GM19351 (cell line): ENCODE measurements around the gene PPP2CA.
"Not testable (repeated sequence)": the region's sequence is repeated elsewhere in the genome, so short reads cannot be mapped to it uniquely, and the experiment has no call there.

Source experiments
- ATAC-seq: cut with Tn5 transposase; IDR thresholded peaks from one replicate; pipeline ENCODE4 v1.9.1; 2021; ENCODE audit warnings: mild to moderate bottlenecking, moderate library complexity; ENCODE audit not compliant: unreplicated experiment

The PPP2CA gene

DNA sequence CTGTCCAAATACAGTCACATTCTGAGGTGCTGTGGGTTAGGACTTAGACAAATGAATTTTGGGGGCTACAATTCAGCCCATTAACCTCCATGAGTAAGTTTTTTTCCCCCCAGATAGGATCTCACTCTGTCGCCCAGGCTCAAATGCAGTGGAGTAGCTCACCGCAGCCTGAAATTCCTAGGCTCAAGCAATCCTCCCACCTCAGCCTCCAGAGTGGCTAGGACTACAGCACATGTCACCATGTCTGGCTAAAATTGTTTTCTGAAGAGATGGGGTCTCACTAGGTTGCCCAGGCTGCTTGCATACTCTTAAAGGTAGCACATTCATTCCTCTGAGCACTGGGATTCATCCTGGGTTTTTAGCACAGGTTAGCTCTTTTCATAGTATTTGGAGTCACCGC, 22.2 kb downstream of the PPP2CA start:
- ATAC-seq: no peak

- no peak for ATAC-seq
Measured at GRCh38 chr5:134195666-134196065, 30.2 kb downstream of the PPP2CA start.

GRCh38 chr5:134189031-134189430, 36.8 kb downstream of the PPP2CA start:
- ATAC-seq: no peak

DNA sequence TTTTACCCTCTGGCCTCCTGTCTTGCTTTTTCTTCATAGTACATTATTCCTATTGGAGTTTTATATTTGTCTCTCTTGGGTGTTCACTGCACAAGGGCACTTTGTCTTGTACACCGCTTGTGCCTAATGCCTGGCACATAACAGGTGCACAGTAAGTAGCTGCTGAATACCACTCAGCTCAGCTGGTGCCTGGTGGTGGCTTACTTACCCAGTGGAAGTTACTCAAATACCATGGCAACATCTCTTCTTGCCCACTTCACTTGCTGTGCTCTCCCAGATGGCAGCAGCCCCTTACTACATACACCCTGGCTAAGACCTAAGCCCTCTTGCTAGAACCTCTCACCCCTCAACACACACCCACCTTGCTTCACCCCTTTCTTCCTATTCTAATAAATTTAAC, 37.8 kb downstream of the PPP2CA start:
- ATAC-seq: no peak

- peak; percentile 89 for ATAC-seq
Measured at GRCh38 chr5:134184155-134185135, 41.4 kb downstream of the PPP2CA start.

DNA sequence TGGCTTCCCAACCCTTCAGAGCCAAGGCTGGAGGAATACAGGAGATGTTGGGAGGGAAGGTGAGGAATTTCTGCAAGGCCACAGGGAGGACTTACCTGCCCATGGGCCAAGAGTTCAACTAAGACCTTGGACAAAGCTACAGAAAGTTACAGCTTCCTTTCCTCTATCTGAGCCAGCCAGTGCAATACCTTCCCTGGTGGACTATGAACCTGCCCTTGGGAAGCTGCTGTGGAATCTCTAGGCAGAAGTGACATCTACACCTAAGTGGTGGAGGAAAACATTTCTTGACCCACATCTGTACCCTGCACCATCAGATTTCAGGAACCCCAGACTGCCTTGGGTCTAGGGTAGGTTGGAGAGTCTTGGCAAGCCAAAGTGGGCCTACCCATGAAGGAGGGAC, 42.4 kb downstream of the PPP2CA start:
- ATAC-seq: no peak

DNA sequence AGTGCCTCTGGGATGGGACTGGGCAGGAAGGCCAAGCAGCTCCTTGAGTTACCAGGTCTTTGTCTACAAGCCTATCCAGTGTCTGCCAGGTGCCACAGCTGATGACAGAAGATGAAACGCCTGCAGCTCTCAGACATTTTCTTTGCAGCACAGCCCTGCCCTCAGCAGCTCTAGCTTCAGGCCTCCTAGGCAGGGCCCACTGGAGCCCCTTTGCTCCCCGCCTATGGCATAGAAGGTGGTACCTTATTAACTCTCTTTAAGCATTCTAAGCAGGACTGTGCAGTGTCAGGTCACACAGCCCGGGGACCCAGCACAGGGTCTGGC, 47.8 kb downstream of the PPP2CA start:
- no peak for ATAC-seq

DNA sequence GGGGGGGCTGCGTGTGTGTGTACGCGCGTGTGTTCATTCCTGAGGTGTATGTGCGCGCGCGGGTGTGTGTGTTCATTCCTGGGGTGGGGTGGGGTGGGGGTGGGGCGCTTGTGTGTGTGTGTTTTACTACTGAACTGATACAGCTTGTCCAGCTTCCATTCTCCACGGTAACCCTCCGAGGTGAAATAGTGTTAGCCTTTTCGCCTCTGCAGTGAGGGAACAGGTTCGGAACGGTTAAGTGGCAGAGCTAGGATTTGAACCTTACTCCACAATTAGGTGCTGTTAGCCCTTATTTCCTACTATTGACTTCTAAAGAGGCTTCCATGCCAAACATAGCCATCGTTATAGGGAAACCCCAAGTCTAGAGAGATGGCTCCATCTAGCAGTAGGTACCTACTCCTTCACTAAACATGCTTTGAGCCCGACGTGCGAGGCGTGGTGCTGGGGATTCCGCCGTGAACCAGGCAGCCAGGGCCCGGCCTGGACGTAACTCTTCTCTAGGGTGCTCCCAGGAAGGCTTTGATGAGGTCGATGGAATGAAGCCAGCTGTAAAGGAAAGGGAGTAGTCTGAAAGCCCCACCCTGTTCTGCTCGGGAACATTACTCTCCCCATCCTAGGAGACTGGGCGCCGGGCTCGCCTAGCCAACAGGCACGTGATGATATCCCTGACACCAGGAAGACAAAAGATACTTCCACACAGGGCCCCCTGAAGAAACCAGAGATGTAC, 48.3 kb downstream of the PPP2CA start:
- no peak for ATAC-seq

DNA sequence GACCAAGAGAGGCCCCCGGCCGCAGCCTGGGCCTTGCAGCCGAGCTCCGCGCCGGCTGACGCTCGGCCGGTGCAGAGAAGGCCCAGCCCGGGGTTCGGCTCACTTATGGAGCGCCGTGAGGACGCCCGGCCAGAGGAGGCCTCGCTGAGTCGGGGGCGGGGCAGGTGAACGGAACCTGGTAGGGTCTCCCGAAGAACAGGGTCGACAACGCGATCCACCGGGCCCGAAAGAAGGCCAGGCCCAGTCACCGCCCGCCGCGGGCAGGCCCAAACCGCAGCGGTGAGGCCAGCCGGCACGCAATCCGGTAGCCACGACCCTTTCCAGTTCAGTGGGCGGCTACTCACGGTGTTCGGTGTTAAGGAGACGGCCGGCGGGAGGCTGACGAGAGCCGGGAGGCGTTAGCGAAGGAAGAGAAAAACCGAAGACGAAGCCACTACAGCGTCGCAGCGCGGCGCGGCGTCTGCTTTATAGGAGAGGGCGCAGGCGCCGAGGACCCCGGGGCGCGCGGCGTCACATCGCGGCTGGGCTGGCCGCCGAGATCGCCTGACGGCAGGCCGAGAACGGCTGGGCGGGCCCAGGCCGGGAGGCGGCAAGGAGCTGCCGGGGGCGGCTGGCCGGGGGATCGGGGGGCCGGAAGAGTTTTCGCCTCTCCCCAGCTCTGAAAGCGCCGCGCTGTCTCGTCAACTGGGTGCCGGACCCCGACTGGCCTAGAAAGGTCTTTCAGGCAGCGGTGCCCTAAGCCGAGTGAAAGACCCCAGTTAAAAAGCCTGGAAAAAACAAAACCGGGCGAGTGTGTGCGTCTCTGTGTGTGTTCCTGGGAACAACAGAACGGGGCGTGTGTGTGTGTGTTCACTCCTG, 49.1 kb downstream of the PPP2CA start, which contains the start of gene SKP1:
TSS of gene SKP1 (minus strand) at position 440 of the 858 bp plus-strand sequence. CDS start 2,928 bp downstream, outside the sequence.
- ATAC-seq: peak; percentile 80

DNA sequence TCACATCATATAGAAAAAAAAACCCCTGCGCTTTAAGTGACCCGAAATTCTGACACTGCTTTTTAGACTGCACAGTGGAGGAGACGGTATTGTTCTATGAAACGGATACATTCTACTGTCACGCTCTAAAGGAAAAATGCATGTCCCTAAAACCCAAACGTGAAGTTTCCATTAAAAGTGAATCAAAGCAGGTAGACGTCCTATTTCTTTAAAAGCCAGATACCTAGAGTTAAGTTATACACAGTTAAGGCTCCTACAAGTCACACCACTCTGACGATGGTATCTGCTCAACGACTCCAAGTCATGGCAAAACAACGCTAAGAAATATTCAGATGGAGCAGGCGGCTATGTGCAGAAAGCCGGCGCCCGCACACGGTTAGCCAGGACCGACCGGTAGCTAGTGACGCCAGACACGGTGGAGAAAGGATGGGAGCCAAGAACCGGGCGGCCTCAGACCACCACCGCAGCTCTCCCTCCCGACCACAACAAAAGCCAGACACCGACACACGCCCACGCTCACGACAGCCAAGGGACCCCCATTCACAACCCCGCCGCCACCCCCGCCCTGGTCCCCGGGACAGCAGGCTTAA, 49.9 kb downstream of the PPP2CA start:
- ATAC-seq: peak; percentile 32

GRCh38 chr5:134174841-134175839, 50.7 kb downstream of the PPP2CA start:
- ATAC-seq: no peak

- no peak for ATAC-seq
Measured at GRCh38 chr5:134171972-134172371, 53.9 kb downstream of the PPP2CA start.

DNA sequence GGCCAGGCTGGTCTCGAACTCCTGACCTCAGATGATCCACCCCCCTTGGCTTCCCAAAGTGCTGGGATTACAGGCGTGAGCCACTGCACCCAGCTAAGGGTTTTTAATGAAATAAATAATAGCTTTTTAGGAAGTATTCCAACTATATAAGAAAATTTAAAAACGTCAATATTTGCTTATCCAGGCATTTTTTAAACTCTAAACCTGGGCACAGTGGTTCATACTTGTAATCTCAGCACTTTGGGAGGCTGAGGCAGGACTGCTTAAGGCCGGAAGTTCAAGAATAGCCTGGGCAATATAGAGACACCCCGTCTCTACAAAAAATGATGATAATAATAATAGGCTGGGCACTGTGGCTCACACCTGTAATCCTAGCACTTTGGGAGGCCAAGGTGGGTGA, 63.3 kb downstream of the PPP2CA start:
- no peak for ATAC-seq

DNA sequence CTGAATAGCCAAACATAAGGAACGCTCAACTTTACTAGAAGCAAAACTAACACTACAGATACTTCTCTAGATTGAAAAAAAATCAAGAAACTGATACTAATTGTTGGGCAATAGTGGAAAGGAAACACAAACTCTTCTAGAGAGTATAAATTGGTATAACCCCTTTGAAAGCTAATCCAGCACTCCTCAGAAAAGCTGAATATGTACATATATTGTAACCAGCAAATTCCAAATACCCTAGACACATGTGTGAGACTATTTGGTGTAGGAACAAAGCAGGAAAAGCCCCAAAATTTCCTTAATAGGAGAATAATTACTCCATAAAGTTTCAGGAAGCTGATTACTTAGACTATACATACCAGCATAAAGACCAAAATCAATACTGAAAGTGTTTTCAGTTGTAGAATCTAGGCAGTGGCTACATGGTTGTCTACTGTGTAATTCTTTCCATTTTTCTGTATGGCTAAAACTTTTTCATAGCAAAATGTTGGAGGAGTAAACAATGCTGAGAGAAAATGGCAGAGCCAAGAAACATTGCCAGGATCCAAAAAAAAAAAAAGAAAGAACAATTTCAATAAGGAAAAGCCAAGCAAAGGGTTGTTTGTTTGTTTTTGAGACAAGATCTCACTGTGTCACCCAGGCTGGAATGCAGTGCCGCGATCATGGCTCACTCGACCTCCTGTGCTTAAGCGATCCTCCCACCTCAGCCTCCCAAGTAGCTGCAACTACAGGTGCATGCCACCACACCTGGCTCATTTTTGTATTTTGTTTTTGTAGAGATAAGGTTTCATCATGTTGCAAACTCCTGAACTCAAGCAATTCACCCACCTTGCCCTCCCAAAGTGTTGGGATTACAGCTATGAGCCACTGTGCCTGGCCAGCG, 64.1 kb downstream of the PPP2CA start:
- no peak for ATAC-seq

DNA sequence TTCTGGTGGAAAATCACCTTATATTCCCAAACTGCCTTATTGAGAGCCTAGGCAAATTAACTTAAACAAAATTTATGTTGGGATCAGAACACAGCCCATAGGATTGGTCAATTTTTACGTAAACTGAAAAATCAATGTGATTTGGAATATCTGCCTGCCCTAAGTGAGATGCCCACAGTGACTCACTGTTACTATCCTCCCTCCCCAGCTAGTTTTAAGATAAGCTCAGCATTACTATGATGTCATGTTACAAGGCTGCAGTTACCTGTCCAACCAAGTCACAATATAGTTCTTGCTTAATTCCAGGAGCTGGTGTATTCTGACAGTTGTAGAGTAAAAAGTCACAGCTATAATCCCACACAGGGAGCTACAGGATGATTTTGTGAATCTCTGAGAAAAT, 72.2 kb downstream of the PPP2CA start:
- ATAC-seq: no peak

- no peak for ATAC-seq
Measured at GRCh38 chr5:134153241-134153640, 72.6 kb downstream of the PPP2CA start.

- ATAC-seq: not testable (repeated sequence)
Measured at GRCh38 chr5:134152173-134152832, 73.6 kb downstream of the PPP2CA start.

DNA sequence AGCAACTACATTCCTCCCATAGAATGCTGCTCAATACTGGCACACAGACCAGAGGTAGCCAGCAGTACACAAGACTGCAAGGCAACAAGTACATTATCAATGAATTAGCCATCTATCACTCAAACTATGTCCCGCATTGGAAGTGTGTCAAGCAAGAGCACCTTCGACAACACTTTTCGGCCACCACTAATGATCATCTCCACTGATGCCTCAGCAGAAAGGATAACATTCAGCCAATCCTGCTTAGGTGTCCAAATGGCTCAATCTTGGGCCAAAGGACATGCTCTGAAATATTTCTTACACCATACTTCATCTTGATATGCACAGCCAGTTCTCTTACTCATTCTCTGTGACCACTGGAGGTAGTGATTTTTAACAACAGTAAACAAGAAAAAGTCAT, 74.2 kb downstream of the PPP2CA start:
- no peak for ATAC-seq
